GM12878 (cell line): Measurements from ENCODE around the gene PRSS12. TPM values are rescaled to one million over a fixed set of nuclear protein-coding genes. Genes with fewer than 3 reads are reported as not detected.

Experiments
- ATAC-seq: fragments of 200-7000 bp; cut with Tn5 transposase; 3 replicates; pipeline ENCODE4 v1.9.1; 2020; ENCODE audit warnings: mild to moderate bottlenecking, moderate library complexity
- BruUV-seq: library from RNA; stranded (reverse); fragments of 400-500 nt; replicated peaks from 2 replicates; lab custom pipeline; 2021; lab: Mats Ljungman, UMichigan
- CTCF ChIA-PET: fragments of 300-600 bp; sonication (Branson Sonifier 250); formaldehyde crosslinking; extraction: SDS; loops from one replicate; lab custom pipeline; 2021; ENCODE audit warnings: inconsistent platforms; lab: Yijun Ruan, JAX
- POLR2A ChIA-PET: fragments of 350-600 bp; formaldehyde crosslinking; extraction: SDS; loops from one replicate; lab custom pipeline; 2021; ENCODE audit warnings: inconsistent platforms; lab: Charles Lee
- RAD21 ChIA-PET: fragments of 300-600 bp; sonication (Branson Sonifier 250); formaldehyde crosslinking; loops from one replicate; lab custom pipeline; 2023; ENCODE audit warnings: antibody characterized with exemption; ENCODE audit not compliant: unreplicated experiment; lab: Charles Lee
- SMC1A ChIA-PET: fragments of 300-600 bp; sonication (Branson Sonifier 250); formaldehyde crosslinking; loops from one replicate; lab custom pipeline; 2023; ENCODE audit not compliant: unreplicated experiment, uncharacterized antibody; lab: Charles Lee
- DNase-seq: peaks from one replicate; pipeline ENCODE4 v3.0.0-alpha.2; 2011; ENCODE audit warnings: low read depth, low spot score
- FAIRE-seq: peaks from 3 replicates; lab custom pipeline; 2011; peaks lifted over from hg19 to GRCh38; lab: Jason Lieb, UNC
- H2AFZ ChIP-seq: 2 replicates; pipeline ENCODE4 v1.6.0; 2011; ENCODE audit warnings: low read depth, low read length, control low read depth; ENCODE audit not compliant: control insufficient read depth
- H3K27ac ChIP-seq: 2 replicates; pipeline ENCODE4 v1.5.1; 2011; ENCODE audit warnings: control low read depth; ENCODE audit not compliant: control insufficient read depth, insufficient read depth
- H3K27me3 ChIP-seq, 2 experiments: replicated peaks in 1 of 2; 2 replicates each; pipeline versions ENCODE4 v1.6.0 to v1.6.1; 2011; ENCODE audit warnings: low read length in 1 of 2; ENCODE audit not compliant: control insufficient read depth in 2 of 2, insufficient read depth in 2 of 2
- H3K36me3 ChIP-seq, 2 experiments: 2 replicates each; pipeline ENCODE4 v1.5.1; 2011; ENCODE audit warnings: low read length in 1 of 2; ENCODE audit not compliant: control insufficient read depth in 2 of 2, insufficient read depth in 2 of 2
- H3K4me1 ChIP-seq: 2 replicates; pipeline ENCODE4 v1.6.1; 2011; ENCODE audit warnings: mild to moderate bottlenecking, low read length, moderate library complexity, mixed read lengths; ENCODE audit not compliant: control insufficient read depth, insufficient read depth
- H3K4me2 ChIP-seq: 2 replicates; pipeline ENCODE4 v1.6.0; 2011; ENCODE audit warnings: control low read depth; ENCODE audit not compliant: control insufficient read depth, insufficient read depth
- H3K4me3 ChIP-seq: fragments of 200-600 bp; sonication (generic); 2 replicates; pipeline ENCODE4 v1.5.1; 2016
- H3K79me2 ChIP-seq: 2 replicates; pipeline ENCODE4 v1.6.0; 2011; ENCODE audit warnings: low read length; ENCODE audit not compliant: control insufficient read depth, insufficient read depth
- H3K9ac ChIP-seq: 2 replicates; pipeline ENCODE4 v1.8.0; 2011; ENCODE audit warnings: low read length, control low read depth, mixed read lengths; ENCODE audit not compliant: control insufficient read depth, insufficient read depth
- H3K9me3 ChIP-seq: replicated peaks from 3 replicates; pipeline ENCODE4 v1.5.1; 2011; ENCODE audit warnings: mild to moderate bottlenecking, low read length; ENCODE audit not compliant: control insufficient read depth, insufficient read depth
- H4K20me1 ChIP-seq: 2 replicates; pipeline ENCODE4 v1.6.0; 2011; ENCODE audit not compliant: control insufficient read depth, insufficient read depth
- ATF3 ChIP-seq: IDR thresholded peaks from 2 replicates; pipeline ENCODE4 v1.6.1; 2011; ENCODE audit warnings: low read depth, mild to moderate bottlenecking, low read length, moderate library complexity, borderline replicate concordance; ENCODE audit errors: extremely low read depth
- ATF7 ChIP-seq: fragments of 450-650 bp; IDR thresholded peaks from 2 replicates; pipeline ENCODE4 v1.6.1; 2016; ENCODE audit warnings: low read depth, mild to moderate bottlenecking
- E2F4 ChIP-seq: IDR thresholded peaks from 2 replicates; pipeline ENCODE4 v1.6.1; 2012; ENCODE audit warnings: low read depth, low read length, improper control_type of control experiment
- IKZF1 ChIP-seq: fragments of 450-650 bp; conservative IDR thresholded peaks from 2 replicates; pipeline ENCODE4 v1.6.1; 2017; ENCODE audit warnings: antibody characterized with exemption, mild to moderate bottlenecking
- MYC ChIP-seq: IDR thresholded peaks from 2 replicates; pipeline ENCODE4 v1.6.1; 2011; ENCODE audit warnings: mild to moderate bottlenecking, low read length, moderate library complexity, inconsistent platforms; ENCODE audit not compliant: insufficient read depth, insufficient replicate concordance, insufficient read length, severe bottlenecking
- PKNOX1 ChIP-seq: fragments of 450-650 bp; IDR thresholded peaks from 2 replicates; pipeline ENCODE4 v1.6.1; 2016; ENCODE audit warnings: mild to moderate bottlenecking
- RAD51 ChIP-seq: fragments of 450-650 bp; IDR thresholded peaks from 2 replicates; pipeline ENCODE4 v1.6.1; 2016; ENCODE audit warnings: moderate library complexity, mild to moderate bottlenecking, inconsistent platforms
- WGBS: methylation state at CpG from one replicate; pipeline ENCODE4 v1.1.6; 2016; ENCODE audit warnings: low lambda C conversion rate; ENCODE audit not compliant: insufficient replicate concordance, insufficient coverage; ENCODE audit errors: missing lambda C conversion rate; 5-methylcytosine and 5-hydroxymethylcytosine counted together
- in situ Hi-C: fragments of 300-500 bp; cut with MboI; formaldehyde crosslinking; loops from 9 replicates; pipeline ENCODE4 v1.14.3; 2018; ENCODE audit warnings: mixed read lengths
- intact Hi-C: fragments of 100-400 bp; cut with micrococcal nuclease; formaldehyde crosslinking; loops from one replicate; pipeline ENCODE4 v1.14.2; 2022; ENCODE audit not compliant: unreplicated experiment
- polyA plus RNA-seq, 11 experiments: library from polyadenylated mRNA; depleted of rRNA in 4 of 11; unstranded in 6 of 11; stranded (reverse) in 5 of 11; fragments of >200 nt; fragmentation: Nextera tagmentation in 4 of 11; fragmentation: Illumina TruSeq in 1 of 11; extraction: Ambion mirVana in 4 of 11; extraction: Trizol in 1 of 11; gene quantifications; 1 replicate in 1 of 11; 2 replicates in 10 of 11; pipeline versions ENCODE4 v1.2.1 to v1.2.3, GENCODE V29; 2011 to 2016; ENCODE audit warnings: inconsistent platforms in 2 of 11, missing spikeins in 2 of 11, low read depth in 1 of 11
- total RNA-seq, 4 experiments: library from RNA; depleted of rRNA in 3 of 4; stranded (reverse); fragments of >200 nt in 3 of 4; fragmentation: Illumina TruSeq in 1 of 4; extraction: Trizol in 1 of 4; gene quantifications; 2 replicates each; pipeline versions ENCODE4 v1.2.1 to v1.2.3, GENCODE V29; 2013 to 2021

Gene PRSS12
- total and polyA plus RNA-seq, 10 of the 15 experiments (the other 5 are each of a cell fraction or from before 2014, with no cell fraction given) = 0.04 to 0.34 (median 0.11) TPM; not detected in 2

- 71% methylated on average over 5 of the region's 5 CpGs for WGBS
- in situ Hi-C loops (no loop called here), intact Hi-C loops (no loop called here)
- no peak overlapping the region for H3K4me2 ChIP-seq
- ATAC-seq (no peak), DNase-seq (no peak), FAIRE-seq (no peak)
- no peak overlapping the region for H3K4me3 ChIP-seq
- no peak overlapping the region for H3K27ac ChIP-seq
- H4K20me1 ChIP-seq = no peaks in the 10 kb centered on the region
- no peak overlapping the region for H3K9ac ChIP-seq
- ChIA-PET RAD21 (no interaction called here), POLR2A (interaction anchor here (0.7 kb wide), 1 partner anchor 75 kb away, joined by 4 read pairs; no protein-coding TSS in a partner anchor), CTCF (no interaction called here), SMC1A (no interaction called here)
- no peaks in the 10 kb centered on the region for H3K36me3 ChIP-seq
- no TSS peak for BruUV-seq
- no peak overlapping the region for H2AFZ ChIP-seq
- no peaks in the 10 kb centered on the region for H3K79me2 ChIP-seq
- H3K9me3 ChIP-seq = no peaks in the 10 kb centered on the region
- no peaks in the 10 kb centered on the region for H3K4me1 ChIP-seq
- peaks cover 4 to 7% of the 10 kb centered on the region in 2 experiments for H3K27me3 ChIP-seq
- TF ChIP-seq IKZF1 = no peak
- TF ChIP-seq ATF3 = no peak
- no peak for TF ChIP-seq MYC
- TF ChIP-seq E2F4 = no peak
- 0 out of 2 replicates have a peak, but pooled peaks have one; percentile 9 for TF ChIP-seq PKNOX1
- no peak for TF ChIP-seq RAD51
- no peak for TF ChIP-seq ATF7
Observed at GRCh38 chr4:118348886-118349285, 3.9 kb downstream of the PRSS12 start.
